Vagina (tissue), 2 donors: ENCODE data around the gene ASCC3. TPM values are rescaled to one million over a fixed set of nuclear protein-coding genes. Genes with fewer than 3 reads are reported as not detected.

ENCODE experiments used
- DNase-seq, 2 donors: peaks; one replicate each; pipeline ENCODE4 v3.0.0-alpha.2; 2017; ENCODE audit errors: extremely low spot score in 2 of 2
- H3K27ac ChIP-seq: fragments of 200-600 bp; sonication (generic); one replicate; pipeline ENCODE4 v1.5.1; 2019
- H3K27me3 ChIP-seq: fragments of 200-600 bp; sonication (generic); one replicate; pipeline ENCODE4 v1.5.1; 2019
- H3K36me3 ChIP-seq, 2 donors: fragments of 200-600 bp; sonication (generic); one replicate each; pipeline ENCODE4 v1.5.1; 2017 to 2019
- H3K4me1 ChIP-seq: fragments of 200-600 bp; sonication (generic); one replicate; pipeline ENCODE4 v1.5.1; 2019
- H3K4me3 ChIP-seq, 2 donors: fragments of 200-600 bp; sonication (generic); 1 replicate in 1 of 2; 2 replicates in 1 of 2; pipeline ENCODE4 v1.5.1; 2016 to 2019
- H3K9me3 ChIP-seq: fragments of 200-600 bp; sonication (generic); one replicate; pipeline ENCODE4 v1.5.1; 2019
- POLR2A ChIP-seq, 2 donors: fragments of 450-650 bp; IDR thresholded peaks; one replicate each; pipeline ENCODE4 v1.6.1; 2017; ENCODE audit warnings: antibody characterized with exemption in 2 of 2, mild to moderate bottlenecking in 2 of 2, moderate library complexity in 2 of 2
- POLR2AphosphoS5 ChIP-seq, 2 donors: sonication (generic); formaldehyde crosslinking; IDR thresholded peaks; one replicate each; pipeline ENCODE4 v1.9.0; 2017; ENCODE audit warnings: antibody characterized with exemption in 2 of 2, mild to moderate bottlenecking in 2 of 2, low read depth in 1 of 2; ENCODE audit not compliant: insufficient read depth in 1 of 2
- intact Hi-C: fragments of 100-400 bp; cut with DNase I; formaldehyde crosslinking; loops from one replicate; pipeline ENCODE4 v1.15.1; 2023
- total RNA-seq: library from RNA; depleted of rRNA; stranded (reverse); fragments of >200 nt; gene quantifications from one replicate; pipeline ENCODE4 v1.2.3, GENCODE V29; 2016
- TF ChIP-seq, protein P1 (sequence below), 3 experiments: fragments of 450-650 bp in 2 of 3; fragments of 200-600 bp in 1 of 3; sonication (generic) in 1 of 3; IDR thresholded peaks; one replicate each; pipeline ENCODE4 v1.5.1; 2017 to 2019; ENCODE audit warnings: antibody characterized with exemption in 3 of 3, mild to moderate bottlenecking in 2 of 3, moderate library complexity in 2 of 3

Gene ASCC3
- total RNA-seq, 1 donor from 2014 or later = 44.7 TPM

DNA sequence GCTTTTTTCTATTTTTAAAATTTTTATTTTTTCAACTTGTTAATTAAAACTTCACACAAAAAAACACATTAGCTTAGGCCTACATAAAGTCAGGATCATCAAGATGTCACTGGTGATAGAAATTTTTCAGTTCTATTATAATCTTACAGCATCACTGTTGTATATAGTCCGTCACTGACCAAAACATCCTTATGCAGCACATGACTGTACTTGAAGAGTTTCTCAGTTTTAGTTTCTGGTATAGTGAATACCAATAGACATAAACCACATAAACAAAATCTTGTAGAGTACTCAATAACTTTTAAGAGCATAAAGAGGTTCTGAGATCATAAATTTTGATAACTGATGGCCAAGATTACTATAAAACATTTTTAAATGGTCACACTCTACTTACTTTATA, 71.8 kb downstream of the ASCC3 start:
- no peaks in the 10 kb centered on the region for H3K4me1 ChIP-seq
- DNase-seq = no peak
- TF ChIP-seq POLR2A (IDR thresholded peaks at IDR 0.05) = no peak
- no peak for TF ChIP-seq POLR2AphosphoS5 (IDR thresholded peaks at IDR 0.05; ENCODE audit: insufficient read depth in 1 of 2, low read depth in 1 of 2)
- TF ChIP-seq, protein P1, sequence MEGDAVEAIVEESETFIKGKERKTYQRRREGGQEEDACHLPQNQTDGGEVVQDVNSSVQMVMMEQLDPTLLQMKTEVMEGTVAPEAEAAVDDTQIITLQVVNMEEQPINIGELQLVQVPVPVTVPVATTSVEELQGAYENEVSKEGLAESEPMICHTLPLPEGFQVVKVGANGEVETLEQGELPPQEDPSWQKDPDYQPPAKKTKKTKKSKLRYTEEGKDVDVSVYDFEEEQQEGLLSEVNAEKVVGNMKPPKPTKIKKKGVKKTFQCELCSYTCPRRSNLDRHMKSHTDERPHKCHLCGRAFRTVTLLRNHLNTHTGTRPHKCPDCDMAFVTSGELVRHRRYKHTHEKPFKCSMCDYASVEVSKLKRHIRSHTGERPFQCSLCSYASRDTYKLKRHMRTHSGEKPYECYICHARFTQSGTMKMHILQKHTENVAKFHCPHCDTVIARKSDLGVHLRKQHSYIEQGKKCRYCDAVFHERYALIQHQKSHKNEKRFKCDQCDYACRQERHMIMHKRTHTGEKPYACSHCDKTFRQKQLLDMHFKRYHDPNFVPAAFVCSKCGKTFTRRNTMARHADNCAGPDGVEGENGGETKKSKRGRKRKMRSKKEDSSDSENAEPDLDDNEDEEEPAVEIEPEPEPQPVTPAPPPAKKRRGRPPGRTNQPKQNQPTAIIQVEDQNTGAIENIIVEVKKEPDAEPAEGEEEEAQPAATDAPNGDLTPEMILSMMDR (IDR thresholded peaks at IDR 0.05) = no peak
- no peak overlapping the region for H3K27ac ChIP-seq
- intact Hi-C loops = no loop called here
- no peak overlapping the region for H3K4me3 ChIP-seq
- H3K9me3 ChIP-seq = no peaks in the 10 kb centered on the region
- no peaks in the 10 kb centered on the region for H3K27me3 ChIP-seq
- no peaks in the 10 kb centered on the region for H3K36me3 ChIP-seq

DNA sequence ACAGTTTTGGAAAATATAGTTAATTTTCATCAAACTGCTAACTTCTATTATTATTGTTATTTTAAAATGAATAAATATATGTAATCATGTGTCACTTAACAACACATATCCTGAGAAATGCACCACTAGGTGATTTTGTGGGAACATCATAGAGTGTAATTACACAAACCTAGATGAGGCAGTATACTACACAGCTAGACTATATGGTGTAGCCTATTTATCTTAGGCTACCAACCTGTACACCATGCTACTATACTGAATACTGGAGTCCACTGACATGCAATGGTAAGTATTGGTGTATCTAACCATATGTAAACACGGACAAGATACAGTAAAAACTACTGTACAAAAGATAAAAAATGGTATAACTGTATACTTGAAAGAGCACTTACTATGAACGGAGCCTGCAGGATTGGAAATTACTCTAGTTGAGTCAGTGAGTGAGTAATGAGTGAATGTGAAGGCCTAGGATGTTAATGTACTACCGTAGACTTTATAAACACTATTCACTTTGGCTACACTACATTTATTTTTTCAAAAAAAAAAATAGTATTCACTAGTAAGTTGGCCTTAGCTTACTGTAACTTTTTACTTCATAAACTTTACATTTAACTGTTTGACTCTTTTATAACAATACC, 72.4 kb downstream of the ASCC3 start:
- Histone ChIP-seq H3K27me3 (no peaks in the 10 kb centered on the region), H3K4me1 (no peaks in the 10 kb centered on the region), H3K27ac (no peak overlapping the region), H3K4me3 (no peak overlapping the region), H3K36me3 (no peaks in the 10 kb centered on the region), H3K9me3 (no peaks in the 10 kb centered on the region)
- intact Hi-C loops = no loop called here
- DNase-seq = no peak
- no peak for TF ChIP-seq POLR2A (IDR thresholded peaks at IDR 0.05)
- TF ChIP-seq, protein P1 (IDR thresholded peaks at IDR 0.05) = no peak
- TF ChIP-seq POLR2AphosphoS5 (IDR thresholded peaks at IDR 0.05; ENCODE audit: insufficient read depth in 1 of 2, low read depth in 1 of 2) = no peak

DNA sequence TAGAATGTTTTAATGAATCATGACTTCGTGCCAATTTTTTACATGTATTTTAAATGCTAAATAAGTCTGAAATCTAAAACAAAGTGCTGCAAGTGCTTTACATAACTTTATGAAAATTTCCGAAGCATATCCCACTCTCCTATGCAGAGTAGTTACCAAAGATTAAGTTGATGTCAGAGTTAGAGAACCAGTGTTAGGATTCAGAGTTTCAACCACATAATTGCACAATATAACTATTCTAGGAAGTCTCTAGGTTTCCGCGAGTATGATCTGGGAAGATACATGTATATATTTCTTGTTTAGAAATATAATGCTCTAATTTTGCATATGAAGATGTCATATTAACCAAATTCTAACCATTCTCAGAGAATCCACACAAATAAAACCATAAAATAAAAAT, 74.8 kb downstream of the ASCC3 start:
- H3K4me3 ChIP-seq = no peak overlapping the region
- no peaks in the 10 kb centered on the region for H3K27me3 ChIP-seq
- TF ChIP-seq, protein P1 (IDR thresholded peaks at IDR 0.05) = no peak
- TF ChIP-seq POLR2A (IDR thresholded peaks at IDR 0.05) = no peak
- no peak for TF ChIP-seq POLR2AphosphoS5 (IDR thresholded peaks at IDR 0.05; ENCODE audit: insufficient read depth in 1 of 2, low read depth in 1 of 2)
- no peaks in the 10 kb centered on the region for H3K36me3 ChIP-seq
- H3K9me3 ChIP-seq = no peaks in the 10 kb centered on the region
- no peak overlapping the region for H3K27ac ChIP-seq
- no peaks in the 10 kb centered on the region for H3K4me1 ChIP-seq
- intact Hi-C loops = no loop called here
- no peak for DNase-seq

DNA sequence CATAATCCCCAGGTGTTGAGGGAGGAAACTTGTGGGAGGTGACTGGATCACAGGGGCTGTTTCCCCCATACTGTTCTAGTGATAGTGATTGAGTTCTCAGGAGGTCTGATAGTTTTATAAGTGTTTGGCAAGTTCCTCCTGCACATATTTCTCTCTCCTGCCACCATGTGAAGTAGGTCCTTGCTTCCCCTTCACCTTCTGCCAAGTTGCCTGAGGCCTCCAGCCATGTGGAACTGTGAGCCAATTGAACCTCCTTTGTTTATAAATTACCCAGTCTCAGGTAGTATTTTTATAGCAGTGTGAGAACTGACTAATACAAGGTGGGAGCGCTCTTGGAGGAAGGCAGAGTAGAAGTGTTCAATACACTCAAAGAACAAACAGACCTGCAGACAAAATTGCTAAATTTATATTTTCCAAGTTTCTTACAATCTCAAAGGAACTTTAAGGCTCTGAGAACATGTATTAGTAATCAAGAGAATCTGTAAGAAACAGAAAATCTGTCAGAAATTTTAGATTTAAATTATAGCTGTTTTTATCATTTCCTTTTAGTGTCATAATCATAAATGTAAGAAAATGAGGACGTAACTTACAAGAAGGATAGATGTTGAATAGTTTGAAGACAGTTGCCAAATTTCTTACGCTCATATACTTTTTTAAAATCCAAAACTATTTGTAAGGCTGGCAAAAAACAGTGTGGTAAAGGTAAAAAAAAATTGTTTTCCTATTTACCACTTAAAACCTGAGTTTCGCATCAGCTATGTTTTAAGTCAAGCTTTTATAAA, 77.7 kb downstream of the ASCC3 start:
- H3K4me3 ChIP-seq = no peak overlapping the region
- H3K27ac ChIP-seq = no peak overlapping the region
- H3K4me1 ChIP-seq = no peaks in the 10 kb centered on the region
- intact Hi-C loops = no loop called here
- no peaks in the 10 kb centered on the region for H3K36me3 ChIP-seq
- no peak for DNase-seq
- no peaks in the 10 kb centered on the region for H3K27me3 ChIP-seq
- TF ChIP-seq POLR2AphosphoS5 (IDR thresholded peaks at IDR 0.05; ENCODE audit: insufficient read depth in 1 of 2, low read depth in 1 of 2) (no peak), POLR2A (IDR thresholded peaks at IDR 0.05) (no peak)
- TF ChIP-seq, protein P1 (IDR thresholded peaks at IDR 0.05) = no peak
- no peaks in the 10 kb centered on the region for H3K9me3 ChIP-seq

DNA sequence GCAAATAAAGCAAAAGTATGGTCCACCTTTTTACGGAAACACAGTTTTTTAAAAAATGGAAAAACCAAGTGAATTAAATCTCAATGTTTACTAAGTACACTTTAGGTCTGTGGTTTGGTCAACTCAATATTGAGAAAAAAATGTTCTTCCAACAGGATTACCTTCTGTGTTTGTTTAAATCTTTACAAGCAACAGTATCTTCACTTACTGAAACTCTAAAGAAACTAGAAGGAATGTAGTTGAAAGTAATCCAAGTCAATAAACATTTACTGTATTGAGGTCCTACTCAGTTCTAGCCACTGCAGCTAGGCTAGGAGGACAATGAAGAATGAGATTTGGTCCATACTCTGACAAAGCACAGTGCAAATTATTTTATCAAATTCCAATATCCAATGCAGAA, 80.1 kb downstream of the ASCC3 start:
- Histone ChIP-seq H3K9me3 (no peaks in the 10 kb centered on the region), H3K27ac (no peak overlapping the region), H3K4me3 (no peak overlapping the region), H3K36me3 (peaks cover 0 to 7% of the 10 kb centered on the region in 2 donors), H3K4me1 (no peaks in the 10 kb centered on the region), H3K27me3 (no peaks in the 10 kb centered on the region)
- intact Hi-C loops = no loop called here
- no peak for TF ChIP-seq POLR2AphosphoS5 (IDR thresholded peaks at IDR 0.05; ENCODE audit: insufficient read depth in 1 of 2, low read depth in 1 of 2)
- DNase-seq = no peak
